K562 (cell line): ENCODE results near the gene B9D2. TPM values are rescaled to one million over a fixed set of nuclear protein-coding genes. Genes with fewer than 3 reads are reported as not detected.

Experiments
- CAMTA2 ChIP-seq: fragments of 250-450 bp; sonication (Bioruptor Pico); conservative IDR thresholded peaks from 2 replicates; pipeline ENCODE4 v1.5.1; 2022
- HNRNPLL ChIP-seq: fragments of 200-400 bp; formaldehyde crosslinking; IDR thresholded peaks from 2 replicates; pipeline ENCODE4 v1.6.1; 2017; ENCODE audit warnings: low read length, low read depth, mild to moderate bottlenecking; ENCODE audit not compliant: poor library complexity, severe bottlenecking
- KDM1A ChIP-seq, 2 experiments: fragments of 450-650 bp; IDR thresholded peaks; 2 replicates each; pipeline ENCODE4 v1.6.1; 2016; ENCODE audit warnings: mild to moderate bottlenecking in 2 of 2
- MCM2 ChIP-seq: fragments of 450-650 bp; IDR thresholded peaks from 2 replicates; pipeline ENCODE4 v1.6.1; 2017; ENCODE audit warnings: low read depth, mild to moderate bottlenecking
- NFE2 ChIP-seq: IDR thresholded peaks from 2 replicates; pipeline ENCODE4 v1.6.1; 2014; ENCODE audit warnings: antibody characterized with exemption, low read depth
- NFIC ChIP-seq: fragments of 450-650 bp; IDR thresholded peaks from 2 replicates; pipeline ENCODE4 v1.6.1; 2017; ENCODE audit warnings: mild to moderate bottlenecking, inconsistent platforms
- PHB2 ChIP-seq: fragments of 450-650 bp; IDR thresholded peaks from 2 replicates; pipeline ENCODE4 v1.6.1; 2017; ENCODE audit warnings: low read depth
- REST ChIP-seq, 2 experiments: fragments of 450-650 bp; formaldehyde crosslinking in 1 of 2; IDR thresholded peaks; 2 replicates each; pipeline versions ENCODE4 v1.4.0 to v1.6.1; 2014 to 2020; ENCODE audit warnings: mild to moderate bottlenecking in 2 of 2, borderline replicate concordance in 1 of 2, low read depth in 1 of 2
- RFX1 ChIP-seq: fragments of 450-650 bp; IDR thresholded peaks from 2 replicates; pipeline ENCODE4 v1.6.1; 2016; ENCODE audit warnings: mild to moderate bottlenecking, moderate library complexity
- TFAP4 ChIP-seq: sonication (generic); formaldehyde crosslinking; IDR thresholded peaks from 2 replicates; pipeline ENCODE4 v1.8.0; 2022; ENCODE audit warnings: missing genetic modification reagents, mild to moderate bottlenecking, moderate library complexity, borderline replicate concordance
- XRCC3 ChIP-seq: fragments of 450-650 bp; IDR thresholded peaks from 2 replicates; pipeline ENCODE4 v1.6.1; 2017; ENCODE audit warnings: mild to moderate bottlenecking, moderate library complexity
- ZBTB12 ChIP-seq: fragments of 250-450 bp; sonication (Bioruptor Pico); IDR thresholded peaks from 2 replicates; pipeline ENCODE4 v1.4.0; 2020
- ZNF518B ChIP-seq: fragments of 250-450 bp; sonication (Bioruptor Pico); IDR thresholded peaks from 2 replicates; pipeline ENCODE4 v1.5.0; 2021; ENCODE audit warnings: mild to moderate bottlenecking, moderate library complexity
- ZSCAN29 ChIP-seq: fragments of 450-650 bp; IDR thresholded peaks from 2 replicates; pipeline ENCODE4 v1.6.1; 2017
- ZSCAN32 ChIP-seq: fragments of 450-650 bp; formaldehyde crosslinking; IDR thresholded peaks from 2 replicates; pipeline ENCODE4 v1.4.0; 2020; ENCODE audit warnings: mild to moderate bottlenecking, moderate library complexity
- polyA plus RNA-seq, 8 experiments: library from polyadenylated mRNA; depleted of rRNA in 4 of 8; stranded (reverse) in 5 of 8; unstranded in 3 of 8; fragments of >200 nt; fragmentation: Nextera tagmentation in 2 of 8; fragmentation: Illumina TruSeq in 1 of 8; extraction: Ambion mirVana in 2 of 8; extraction: Trizol in 1 of 8; gene quantifications; 2 replicates each; pipeline versions ENCODE4 v1.2.1 to v1.2.3, GENCODE V29; 2011 to 2014; ENCODE audit warnings: inconsistent platforms in 1 of 8, missing spikeins in 1 of 8
- total RNA-seq, 7 experiments: library from RNA; depleted of rRNA in 6 of 7; stranded (reverse); fragments of >200 nt in 6 of 7; fragmentation: Illumina TruSeq in 2 of 7; extraction: Trizol in 2 of 7; gene quantifications; 2 replicates each; pipeline versions ENCODE4 v1.2.1 to v1.2.3, GENCODE V29; 2011 to 2021; ENCODE audit warnings: low replicate concordance in 1 of 7

The B9D2 gene
- total and polyA plus RNA-seq, 9 of the 15 experiments (the other 6 are each of a cell fraction or from before 2014, with no cell fraction given): 0.83 to 6.9 (median 2.8) TPM

- TF ChIP-seq TFAP4: peak; percentile 97
- TF ChIP-seq ZBTB12 (CRISPR knock-in tag): no peak
- TF ChIP-seq MCM2: no peak
- TF ChIP-seq NFIC: peak; percentile 62
- peak; percentile 94 for TF ChIP-seq NFE2
- TF ChIP-seq HNRNPLL: no peak
- peak; percentile 56; the same call in 1 of the 2 replicates for TF ChIP-seq ZSCAN32 (CRISPR knock-in tag)
- TF ChIP-seq ZNF518B (CRISPR knock-in tag): no peak
- no peak for TF ChIP-seq PHB2
- TF ChIP-seq RFX1: no peak
- 0 out of 2 replicates have a peak, but pooled peaks have one; percentile 22 for TF ChIP-seq REST (IDR thresholded peaks at IDR 0.05; ENCODE audit: borderline replicate concordance)
- peak; percentile 28; the same call in 1 of the 2 replicates for TF ChIP-seq REST (CRISPR knock-in tag; IDR thresholded peaks at IDR 0.05; ENCODE audit: low read depth)
- TF ChIP-seq ZSCAN29: no peak
- 0 out of 2 replicates have a peak, but pooled peaks have one; percentile 79 for TF ChIP-seq CAMTA2 (CRISPR knock-in tag)
- peak in 1 of 2 experiments; percentile 50; a peak in 3 of 4 replicates for TF ChIP-seq KDM1A (IDR thresholded peaks at IDR 0.05)
- TF ChIP-seq XRCC3: no peak
Measured at GRCh38 chr19:41323430-41324125, 40.4 kb downstream of the B9D2 start (continued).
